NK-92 (cell line): ENCODE measurements around the gene WAPL.

ENCODE experiments used
- DNase-seq: peaks from one replicate; lab custom pipeline; 2025; ENCODE audit not compliant: unreplicated experiment; lab: John Stamatoyannopoulos, UW

WAPL gene

GRCh38 chr10:86523348-86523747 is 1.8 kb upstream of the WAPL start:
- DNase-seq, result no peak

GRCh38 chr10:86522510-86522855 is 891 bp upstream of the WAPL start:
- DNase-seq, result no peak

- DNase-seq, result no peak
These were observed 518 bp downstream of the WAPL start for GRCh38 chr10:86520871-86521677.

- DNase-seq, result no peak
These were observed 2.8 kb downstream of the WAPL start for GRCh38 chr10:86518781-86519180.

- DNase-seq, result no peak
These were observed 9.5 kb downstream of the WAPL start for GRCh38 chr10:86512137-86512536.

- no peak for DNase-seq
These were observed 10.3 kb downstream of the WAPL start for GRCh38 chr10:86511027-86511865.

GRCh38 chr10:86509145-86509544 is 12.4 kb downstream of the WAPL start:
- no peak for DNase-seq

GRCh38 chr10:86508217-86508616 is 13.4 kb downstream of the WAPL start:
- DNase-seq, result no peak

GRCh38 chr10:86506499-86506898 is 15.1 kb downstream of the WAPL start:
- DNase-seq, result no peak

- no peak for DNase-seq
These were observed 15.5 kb downstream of the WAPL start for GRCh38 chr10:86506062-86506461.

GRCh38 chr10:86504510-86504909 is 17.1 kb downstream of the WAPL start:
- DNase-seq, result no peak

GRCh38 chr10:86500846-86501245 is 20.7 kb downstream of the WAPL start:
- DNase-seq, result no peak

- no peak for DNase-seq
These were observed 23.0 kb downstream of the WAPL start for GRCh38 chr10:86498598-86498997.

GRCh38 chr10:86497621-86498020 is 24.0 kb downstream of the WAPL start:
- no peak for DNase-seq

GRCh38 chr10:86489960-86490612 is 31.5 kb downstream of the WAPL start:
- DNase-seq, result no peak

GRCh38 chr10:86489071-86489810 is 32.4 kb downstream of the WAPL start:
- DNase-seq, result no peak

GRCh38 chr10:86486856-86487255 is 34.7 kb downstream of the WAPL start:
- no peak for DNase-seq

- no peak for DNase-seq
These were observed 37.9 kb downstream of the WAPL start for GRCh38 chr10:86483664-86484063.

GRCh38 chr10:86481761-86482160 is 39.8 kb downstream of the WAPL start:
- no peak for DNase-seq

GRCh38 chr10:86480571-86480970 is 41.0 kb downstream of the WAPL start:
- no peak for DNase-seq

GRCh38 chr10:86472061-86472460 is 49.5 kb downstream of the WAPL start:
- no peak for DNase-seq
